ENCODE results near the gene CST9. TPM values are rescaled to one million over a fixed set of nuclear protein-coding genes. Genes with fewer than 3 reads are reported as not detected.
A peak's percentile ranks its signal among the peaks of the same experiment; 100 is the strongest.

CST9 gene
- total RNA-seq (not detected), polyA plus RNA-seq (not detected), total RNA-seq (not detected)

GRCh38 chr20:23605867-23606651 is at the start of gene CST9:
Gene CST9 (minus strand): TSS chr20:23605917. CDS start chr20:23605864, 53 bp downstream.
- intact Hi-C loops (cut with micrococcal nuclease): loop anchor here in 1 of 2 donors (1.0 to 10.0 kb wide), 3 partner anchors 164 to 911 kb away; partner anchors contain the start of gene NXT1
- H3K27ac Mint-ChIP-seq: no peak within 1 kb of the TSS
- DNase-seq (peak in 1 of 9 donors; percentile 4), ATAC-seq (no peak)
- H3K27me3 ChIP-seq (ENCODE audit: control insufficient read depth in 2 of 2, insufficient read depth in 2 of 2, low read length in 2 of 2): no peaks in the 10 kb centered on the region
- H3K4me3 Mint-ChIP-seq: no peak within 1 kb of the TSS
- no peak within 1 kb of the TSS for H3K4me3 ChIP-seq (ENCODE audit: low read length)
- ChIA-PET POLR2A (no interaction called here), CTCF (interaction anchor here (1.2 kb wide), 1 partner anchor 256 kb away, joined by 4 read pairs; the partner anchor contains the start of gene NXT1)
- peaks cover 4 to 6% (median 5%) of the 10 kb centered on the region in 5 donors for H3K27me3 Mint-ChIP-seq
- H3K4me1 Mint-ChIP-seq: peaks cover 0 to 4% (median 0%) of the 10 kb centered on the region in 7 donors
- H3K9me3 Mint-ChIP-seq: no peaks in the 10 kb centered on the region
- no peaks in the 10 kb centered on the region for H3K36me3 Mint-ChIP-seq
- no peak within 1 kb of the TSS for H3K27ac ChIP-seq (ENCODE audit: low read depth, low read length)
- H3K36me3 ChIP-seq (ENCODE audit: control insufficient read depth in 2 of 3, insufficient read depth in 3 of 3, low read length in 3 of 3): no peaks in the 10 kb centered on the region
- no peaks in the 10 kb centered on the region for H3K4me1 ChIP-seq (ENCODE audit: control insufficient read depth in 2 of 2, insufficient read depth in 2 of 2, low read length in 2 of 2)
- H3K9me3 ChIP-seq (ENCODE audit: control insufficient read depth in 2 of 3, low read length in 3 of 3): no peaks in the 10 kb centered on the region

GRCh38 chr20:23654717-23655116 is 49.0 kb upstream of the CST9 start:
- ChIA-PET POLR2A (no interaction called here), CTCF (no interaction called here)
- Histone ChIP-seq H3K9me3 (ENCODE audit: control insufficient read depth in 2 of 3, low read length in 3 of 3) (no peaks in the 10 kb centered on the region), H3K27me3 (ENCODE audit: control insufficient read depth in 2 of 2, insufficient read depth in 2 of 2, low read length in 2 of 2) (no peaks in the 10 kb centered on the region), H3K36me3 (ENCODE audit: control insufficient read depth in 2 of 3, insufficient read depth in 3 of 3, low read length in 3 of 3) (no peaks in the 10 kb centered on the region), H3K27ac (ENCODE audit: low read depth, low read length) (no peak overlapping the region), H3K4me1 (ENCODE audit: control insufficient read depth in 2 of 2, insufficient read depth in 2 of 2, low read length in 2 of 2) (no peaks in the 10 kb centered on the region), H3K4me3 (ENCODE audit: low read length) (no peak overlapping the region)
- no peak overlapping the region for H3K4me3 Mint-ChIP-seq
- DNase-seq (no peak), ATAC-seq (no peak)
- H3K9me3 Mint-ChIP-seq: peaks cover 0 to 3% (median 0%) of the 10 kb centered on the region in 11 donors
- intact Hi-C loops (cut with micrococcal nuclease): no loop called here
- H3K36me3 Mint-ChIP-seq: no peaks in the 10 kb centered on the region
- peaks cover 0 to 6% (median 0%) of the 10 kb centered on the region in 7 donors for H3K4me1 Mint-ChIP-seq
- peaks cover 10 to 27% (median 15%) of the 10 kb centered on the region in 5 donors for H3K27me3 Mint-ChIP-seq
- H3K27ac Mint-ChIP-seq: no peak overlapping the region

- POLR2A ChIA-PET: no interaction called here
- H3K4me1 ChIP-seq (ENCODE audit: control insufficient read depth in 2 of 2, insufficient read depth in 2 of 2, low read length in 2 of 2): no peaks in the 10 kb centered on the region
- ATAC-seq: no peak
- Mint-ChIP-seq H3K27ac (no peak overlapping the region), H3K4me1 (peaks cover 0 to 6% (median 0%) of the 10 kb centered on the region in 7 donors), H3K4me3 (no peak overlapping the region), H3K36me3 (no peaks in the 10 kb centered on the region), H3K27me3 (peaks cover 10 to 27% (median 15%) of the 10 kb centered on the region in 5 donors), H3K9me3 (peaks cover 0 to 3% (median 0%) of the 10 kb centered on the region in 11 donors)
- no peaks in the 10 kb centered on the region for H3K27me3 ChIP-seq (ENCODE audit: control insufficient read depth in 2 of 2, insufficient read depth in 2 of 2, low read length in 2 of 2)
- H3K4me3 ChIP-seq (ENCODE audit: low read length): no peak overlapping the region
- DNase-seq: no peak
- H3K27ac ChIP-seq (ENCODE audit: low read depth, low read length): no peak overlapping the region
- no peaks in the 10 kb centered on the region for H3K9me3 ChIP-seq (ENCODE audit: control insufficient read depth in 2 of 3, low read length in 3 of 3)
- H3K36me3 ChIP-seq (ENCODE audit: control insufficient read depth in 2 of 3, insufficient read depth in 3 of 3, low read length in 3 of 3): no peaks in the 10 kb centered on the region
- intact Hi-C loops (cut with micrococcal nuclease): no loop called here
- CTCF ChIA-PET: no interaction called here
Measured at GRCh38 chr20:23654000-23654399, 48.3 kb upstream of the CST9 start.

- H3K27me3 Mint-ChIP-seq: peaks cover 10 to 27% (median 15%) of the 10 kb centered on the region in 5 donors
- no peak for DNase-seq
- H3K4me3 ChIP-seq (ENCODE audit: low read length): no peak overlapping the region
- no peaks in the 10 kb centered on the region for H3K27me3 ChIP-seq (ENCODE audit: control insufficient read depth in 2 of 2, insufficient read depth in 2 of 2, low read length in 2 of 2)
- peaks cover 0 to 6% (median 0%) of the 10 kb centered on the region in 7 donors for H3K4me1 Mint-ChIP-seq
- POLR2A ChIA-PET: no interaction called here
- no peak overlapping the region for H3K27ac Mint-ChIP-seq
- intact Hi-C loops (cut with micrococcal nuclease): no loop called here
- ATAC-seq: no peak
- CTCF ChIA-PET: no interaction called here
- H3K36me3 ChIP-seq (ENCODE audit: control insufficient read depth in 2 of 3, insufficient read depth in 3 of 3, low read length in 3 of 3): no peaks in the 10 kb centered on the region
- H3K9me3 Mint-ChIP-seq: peaks cover 0 to 3% (median 0%) of the 10 kb centered on the region in 11 donors
- no peak overlapping the region for H3K4me3 Mint-ChIP-seq
- no peaks in the 10 kb centered on the region for H3K4me1 ChIP-seq (ENCODE audit: control insufficient read depth in 2 of 2, insufficient read depth in 2 of 2, low read length in 2 of 2)
- H3K27ac ChIP-seq (ENCODE audit: low read depth, low read length): no peak overlapping the region
- H3K36me3 Mint-ChIP-seq: no peaks in the 10 kb centered on the region
- H3K9me3 ChIP-seq (ENCODE audit: control insufficient read depth in 2 of 3, low read length in 3 of 3): no peaks in the 10 kb centered on the region
Measured at GRCh38 chr20:23653400-23653938, 47.8 kb upstream of the CST9 start.

- no peak overlapping the region for H3K4me3 Mint-ChIP-seq
- no peaks in the 10 kb centered on the region for H3K9me3 ChIP-seq (ENCODE audit: control insufficient read depth in 2 of 3, low read length in 3 of 3)
- CTCF ChIA-PET: no interaction called here
- no peaks in the 10 kb centered on the region for H3K27me3 ChIP-seq (ENCODE audit: control insufficient read depth in 2 of 2, insufficient read depth in 2 of 2, low read length in 2 of 2)
- ATAC-seq: no peak
- no peaks in the 10 kb centered on the region for H3K36me3 Mint-ChIP-seq
- POLR2A ChIA-PET: no interaction called here
- no peaks in the 10 kb centered on the region for H3K4me1 ChIP-seq (ENCODE audit: control insufficient read depth in 2 of 2, insufficient read depth in 2 of 2, low read length in 2 of 2)
- intact Hi-C loops (cut with micrococcal nuclease): no loop called here
- H3K27ac Mint-ChIP-seq: no peak overlapping the region
- H3K27me3 Mint-ChIP-seq: peaks cover 10 to 27% (median 15%) of the 10 kb centered on the region in 5 donors
- peaks cover 0 to 6% (median 0%) of the 10 kb centered on the region in 7 donors for H3K4me1 Mint-ChIP-seq
- no peak overlapping the region for H3K27ac ChIP-seq (ENCODE audit: low read depth, low read length)
- peaks cover 0 to 3% (median 0%) of the 10 kb centered on the region in 11 donors for H3K9me3 Mint-ChIP-seq
- no peaks in the 10 kb centered on the region for H3K36me3 ChIP-seq (ENCODE audit: control insufficient read depth in 2 of 3, insufficient read depth in 3 of 3, low read length in 3 of 3)
- H3K4me3 ChIP-seq (ENCODE audit: low read length): no peak overlapping the region
- no peak for DNase-seq
Measured at GRCh38 chr20:23652926-23653325, 47.2 kb upstream of the CST9 start.

- ATAC-seq (no peak), DNase-seq (no peak)
- Histone ChIP-seq H3K27me3 (ENCODE audit: control insufficient read depth in 2 of 2, insufficient read depth in 2 of 2, low read length in 2 of 2) (no peaks in the 10 kb centered on the region), H3K36me3 (ENCODE audit: control insufficient read depth in 2 of 3, insufficient read depth in 3 of 3, low read length in 3 of 3) (no peaks in the 10 kb centered on the region), H3K4me1 (ENCODE audit: control insufficient read depth in 2 of 2, insufficient read depth in 2 of 2, low read length in 2 of 2) (no peaks in the 10 kb centered on the region), H3K9me3 (ENCODE audit: control insufficient read depth in 2 of 3, low read length in 3 of 3) (no peaks in the 10 kb centered on the region), H3K4me3 (ENCODE audit: low read length) (no peak overlapping the region), H3K27ac (ENCODE audit: low read depth, low read length) (no peak overlapping the region)
- Mint-ChIP-seq H3K9me3 (peaks cover 0 to 3% (median 0%) of the 10 kb centered on the region in 11 donors), H3K27me3 (peaks cover 10 to 27% (median 15%) of the 10 kb centered on the region in 5 donors), H3K36me3 (no peaks in the 10 kb centered on the region), H3K27ac (no peak overlapping the region), H3K4me1 (peaks cover 0 to 6% (median 0%) of the 10 kb centered on the region in 7 donors), H3K4me3 (no peak overlapping the region)
- POLR2A ChIA-PET: no interaction called here
- CTCF ChIA-PET: no interaction called here
- intact Hi-C loops (cut with micrococcal nuclease): no loop called here
Measured at GRCh38 chr20:23652371-23652770, 46.7 kb upstream of the CST9 start.

All from naive thymus-derived CD4-positive, alpha-beta T cell (primary cell).